ENCODE data around the gene BCAM.

- no peak for TF ChIP-seq CTCF (IDR thresholded peaks at IDR 0.05; ENCODE audit: borderline replicate concordance, extremely low read depth, low read length, poor library complexity, severe bottlenecking)
- TF ChIP-seq EZH2 (IDR thresholded peaks at IDR 0.05; ENCODE audit: borderline replicate concordance, low read depth, low read length, severe bottlenecking) = no peak
Observed at GRCh38 chr19:44822177-44822576, 13.3 kb downstream of the BCAM start.
